Ishikawa (cell line): ENCODE measurements around the gene PPP2R1A.

Experiments used
- CEBPB ChIP-seq: IDR thresholded peaks from 2 replicates; pipeline ENCODE4 v1.6.1; 2012
- CREB1 ChIP-seq: IDR thresholded peaks from 2 replicates; pipeline ENCODE4 v1.6.1; 2012; ENCODE audit warnings: low read depth
- EGR1 ChIP-seq: IDR thresholded peaks from 2 replicates; pipeline ENCODE4 v1.6.1; 2012
- EP300 ChIP-seq: IDR thresholded peaks from 2 replicates; pipeline ENCODE4 v1.6.1; 2012; ENCODE audit warnings: borderline replicate concordance
- FOXM1 ChIP-seq: IDR thresholded peaks from 2 replicates; pipeline ENCODE4 v1.6.1; 2012; ENCODE audit warnings: low read depth, borderline replicate concordance
- NFIC ChIP-seq: IDR thresholded peaks from 2 replicates; pipeline ENCODE4 v1.6.1; 2012
- RAD21 ChIP-seq: IDR thresholded peaks from 2 replicates; pipeline ENCODE4 v1.6.1; 2012; ENCODE audit warnings: low read depth
- TAF1 ChIP-seq: IDR thresholded peaks from 2 replicates; pipeline ENCODE4 v1.6.1; 2012; ENCODE audit warnings: low read depth, mild to moderate bottlenecking
- TCF12 ChIP-seq: IDR thresholded peaks from 2 replicates; pipeline ENCODE4 v1.6.1; 2012; ENCODE audit warnings: low read depth
- TEAD4 ChIP-seq: IDR thresholded peaks from 2 replicates; pipeline ENCODE4 v1.6.1; 2012
- YY1 ChIP-seq: IDR thresholded peaks from 2 replicates; pipeline ENCODE4 v1.6.1; 2012; ENCODE audit warnings: low read depth
- ZBTB7A ChIP-seq: IDR thresholded peaks from 2 replicates; pipeline ENCODE4 v1.6.1; 2012; ENCODE audit warnings: low read depth
- TF ChIP-seq, protein P1 (sequence below): IDR thresholded peaks from 2 replicates; pipeline ENCODE4 v1.6.1; 2012; ENCODE audit warnings: low read depth, mild to moderate bottlenecking
- TF ChIP-seq, protein P2 (sequence below): IDR thresholded peaks from 2 replicates; pipeline ENCODE4 v1.6.1; 2012
- TF ChIP-seq, protein P3 (sequence below): IDR thresholded peaks from 2 replicates; pipeline ENCODE4 v1.6.1; 2012

The PPP2R1A gene

DNA sequence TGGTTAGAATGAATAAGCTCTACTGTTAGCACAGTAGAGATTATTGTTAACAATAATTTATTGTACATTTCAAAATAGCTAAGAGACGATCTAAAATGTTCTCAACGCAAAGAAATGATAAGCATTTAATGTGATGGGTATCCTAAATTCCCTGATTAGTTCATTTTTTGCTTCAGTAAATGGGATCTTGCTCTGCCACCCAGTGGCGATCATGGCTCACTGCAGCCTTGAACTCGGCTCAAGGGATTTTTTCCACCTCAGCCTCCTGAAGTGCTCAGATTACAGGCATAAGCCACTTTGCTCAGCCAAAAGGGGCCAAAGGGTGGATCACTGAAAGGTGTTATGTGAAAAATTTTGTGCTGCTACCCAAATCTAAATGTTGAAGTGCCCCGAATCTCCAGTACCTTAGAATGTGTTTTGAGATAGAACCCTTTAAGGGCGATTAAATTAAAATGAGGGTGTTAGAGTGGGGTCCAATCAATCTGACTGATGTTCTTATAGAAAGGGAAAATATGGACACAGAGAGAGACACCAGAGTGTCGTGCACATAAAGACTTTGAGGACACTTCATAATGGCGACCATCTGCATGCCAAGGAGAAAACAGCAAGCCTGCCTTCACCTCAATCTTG, 48.0 kb downstream of the PPP2R1A start:
- TF ChIP-seq FOXM1 (no peak), CREB1 (no peak), RAD21 (peak; percentile 83), TAF1 (no peak), CEBPB (no peak)
- TF ChIP-seq, protein P1, sequence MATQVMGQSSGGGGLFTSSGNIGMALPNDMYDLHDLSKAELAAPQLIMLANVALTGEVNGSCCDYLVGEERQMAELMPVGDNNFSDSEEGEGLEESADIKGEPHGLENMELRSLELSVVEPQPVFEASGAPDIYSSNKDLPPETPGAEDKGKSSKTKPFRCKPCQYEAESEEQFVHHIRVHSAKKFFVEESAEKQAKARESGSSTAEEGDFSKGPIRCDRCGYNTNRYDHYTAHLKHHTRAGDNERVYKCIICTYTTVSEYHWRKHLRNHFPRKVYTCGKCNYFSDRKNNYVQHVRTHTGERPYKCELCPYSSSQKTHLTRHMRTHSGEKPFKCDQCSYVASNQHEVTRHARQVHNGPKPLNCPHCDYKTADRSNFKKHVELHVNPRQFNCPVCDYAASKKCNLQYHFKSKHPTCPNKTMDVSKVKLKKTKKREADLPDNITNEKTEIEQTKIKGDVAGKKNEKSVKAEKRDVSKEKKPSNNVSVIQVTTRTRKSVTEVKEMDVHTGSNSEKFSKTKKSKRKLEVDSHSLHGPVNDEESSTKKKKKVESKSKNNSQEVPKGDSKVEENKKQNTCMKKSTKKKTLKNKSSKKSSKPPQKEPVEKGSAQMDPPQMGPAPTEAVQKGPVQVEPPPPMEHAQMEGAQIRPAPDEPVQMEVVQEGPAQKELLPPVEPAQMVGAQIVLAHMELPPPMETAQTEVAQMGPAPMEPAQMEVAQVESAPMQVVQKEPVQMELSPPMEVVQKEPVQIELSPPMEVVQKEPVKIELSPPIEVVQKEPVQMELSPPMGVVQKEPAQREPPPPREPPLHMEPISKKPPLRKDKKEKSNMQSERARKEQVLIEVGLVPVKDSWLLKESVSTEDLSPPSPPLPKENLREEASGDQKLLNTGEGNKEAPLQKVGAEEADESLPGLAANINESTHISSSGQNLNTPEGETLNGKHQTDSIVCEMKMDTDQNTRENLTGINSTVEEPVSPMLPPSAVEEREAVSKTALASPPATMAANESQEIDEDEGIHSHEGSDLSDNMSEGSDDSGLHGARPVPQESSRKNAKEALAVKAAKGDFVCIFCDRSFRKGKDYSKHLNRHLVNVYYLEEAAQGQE, result no peak

DNA sequence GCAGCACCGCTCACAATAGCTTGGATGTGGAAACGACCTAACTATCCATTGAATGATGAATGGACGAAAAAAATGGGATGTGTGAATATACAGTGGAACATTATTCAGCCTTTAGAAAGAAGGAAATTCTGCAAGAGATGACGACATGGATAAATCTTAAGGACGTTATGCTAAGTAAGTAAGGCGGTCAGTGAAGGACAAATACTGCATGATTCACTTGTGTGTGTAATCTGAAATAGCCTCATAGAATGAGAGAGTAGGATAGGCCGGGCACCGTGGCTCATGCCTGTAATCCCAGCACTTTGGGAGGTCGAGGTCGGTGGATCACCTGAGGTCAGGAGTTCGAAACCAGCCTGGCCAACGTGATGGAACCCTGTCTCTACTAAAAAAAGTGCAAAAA, 54.2 kb downstream of the PPP2R1A start:
- TF ChIP-seq TAF1 (no peak), FOXM1 (no peak), NFIC (no peak), EGR1 (no peak), TCF12 (no peak), CEBPB (no peak), RAD21 (no peak), TEAD4 (no peak), ZBTB7A (no peak), CREB1 (no peak), YY1 (no peak), EP300 (no peak)
- TF ChIP-seq, protein P1, result no peak
- TF ChIP-seq, protein P2, sequence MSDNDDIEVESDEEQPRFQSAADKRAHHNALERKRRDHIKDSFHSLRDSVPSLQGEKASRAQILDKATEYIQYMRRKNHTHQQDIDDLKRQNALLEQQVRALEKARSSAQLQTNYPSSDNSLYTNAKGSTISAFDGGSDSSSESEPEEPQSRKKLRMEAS, result no peak
- TF ChIP-seq, protein P3, sequence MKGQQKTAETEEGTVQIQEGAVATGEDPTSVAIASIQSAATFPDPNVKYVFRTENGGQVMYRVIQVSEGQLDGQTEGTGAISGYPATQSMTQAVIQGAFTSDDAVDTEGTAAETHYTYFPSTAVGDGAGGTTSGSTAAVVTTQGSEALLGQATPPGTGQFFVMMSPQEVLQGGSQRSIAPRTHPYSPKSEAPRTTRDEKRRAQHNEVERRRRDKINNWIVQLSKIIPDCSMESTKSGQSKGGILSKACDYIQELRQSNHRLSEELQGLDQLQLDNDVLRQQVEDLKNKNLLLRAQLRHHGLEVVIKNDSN, result no peak

DNA sequence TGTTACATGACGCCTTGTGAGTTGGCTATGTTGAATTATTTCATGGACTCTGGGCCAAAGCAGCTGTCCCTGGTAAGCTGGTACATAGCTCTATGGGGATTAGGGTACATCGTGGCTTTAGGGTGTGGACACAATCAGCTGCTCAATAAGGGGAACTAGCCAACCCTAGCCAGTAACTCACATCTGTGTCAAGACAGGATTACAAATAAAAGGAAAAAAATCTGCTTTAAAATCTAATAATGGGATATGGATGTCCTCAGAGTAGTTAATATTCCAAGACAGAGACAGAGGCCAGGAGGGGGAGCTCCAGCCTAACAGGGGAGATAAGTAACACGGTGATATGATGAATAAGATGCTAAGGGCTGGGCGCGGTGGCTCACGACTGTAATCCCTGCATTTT, 58.4 kb downstream of the PPP2R1A start:
- TF ChIP-seq, protein P1, result no peak
- TF ChIP-seq, protein P2, result no peak
- no peak for TF ChIP-seq TCF12
- TF ChIP-seq, protein P3, result no peak
- peak; percentile 67 for TF ChIP-seq RAD21
- no peak for TF ChIP-seq CREB1
- TF ChIP-seq EP300, result no peak
- TF ChIP-seq FOXM1, result no peak
- TF ChIP-seq ZBTB7A, result no peak

DNA sequence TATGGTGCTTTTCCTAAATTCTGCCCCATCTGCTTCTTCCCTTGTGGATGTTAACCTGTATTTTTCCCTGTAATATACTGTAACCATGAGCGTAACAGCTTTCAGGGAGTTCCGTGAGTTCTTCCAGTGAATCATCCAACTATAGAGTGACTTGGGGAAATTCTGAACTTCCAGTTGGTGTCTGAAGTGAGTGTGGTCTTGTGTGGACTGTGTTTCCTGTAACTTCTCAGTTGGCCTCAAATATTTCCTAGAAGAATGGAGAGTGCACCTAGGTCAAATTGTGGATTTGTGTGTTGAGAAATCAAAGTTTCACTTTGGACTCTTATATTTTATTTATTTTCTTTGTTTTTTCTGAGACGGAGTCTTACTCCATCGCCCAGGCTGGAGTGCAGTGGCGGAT, 68.6 kb downstream of the PPP2R1A start:
- TF ChIP-seq CREB1 (no peak), TCF12 (no peak), RAD21 (no peak), YY1 (no peak), CEBPB (no peak), EGR1 (no peak), FOXM1 (no peak)
- TF ChIP-seq, protein P3, result no peak
- TF ChIP-seq, protein P2, result no peak
